Loucy (cell line): ENCODE data around the gene TLR4.

Source experiments
- H2AFZ ChIP-seq: fragments of 200-600 bp; sonication (generic); 2 replicates; pipeline ENCODE4 v1.6.0; 2016; ENCODE audit warnings: antibody characterized with exemption, mild to moderate bottlenecking, low read length, moderate library complexity
- H3F3A ChIP-seq: fragments of 200-600 bp; 2 replicates; pipeline ENCODE4 v1.6.0; 2016; ENCODE audit warnings: antibody characterized with exemption, low read depth, mild to moderate bottlenecking
- H3K27me3 ChIP-seq: fragments of 200-600 bp; sonication (generic); 2 replicates; pipeline ENCODE4 v1.6.1; 2014; ENCODE audit warnings: low read length, mild to moderate bottlenecking; ENCODE audit not compliant: insufficient read depth, poor library complexity, severe bottlenecking
- H3K36me3 ChIP-seq: fragments of 200-600 bp; sonication (generic); 2 replicates; pipeline ENCODE4 v1.6.1; 2016; ENCODE audit warnings: low read length; ENCODE audit not compliant: insufficient read depth
- H3K4me1 ChIP-seq: fragments of 200-600 bp; sonication (generic); 2 replicates; pipeline ENCODE4 v1.5.1; 2014; ENCODE audit warnings: low read length, mild to moderate bottlenecking; ENCODE audit not compliant: insufficient read depth, poor library complexity, severe bottlenecking
- H3K4me2 ChIP-seq: fragments of 200-600 bp; sonication (generic); 2 replicates; pipeline ENCODE4 v1.6.0; 2014; ENCODE audit warnings: antibody characterized with exemption, low read length, low read depth, mild to moderate bottlenecking; ENCODE audit not compliant: poor library complexity, severe bottlenecking
- H3K4me3 ChIP-seq: fragments of 200-600 bp; sonication (generic); 2 replicates; pipeline ENCODE4 v1.5.1; 2014; ENCODE audit warnings: low read length, mild to moderate bottlenecking, mixed read lengths; ENCODE audit not compliant: poor library complexity, severe bottlenecking
- H3K79me2 ChIP-seq: fragments of 200-600 bp; sonication (generic); 2 replicates; pipeline ENCODE4 v1.6.1; 2014; ENCODE audit warnings: low read length; ENCODE audit not compliant: insufficient read depth
- H3K9ac ChIP-seq: fragments of 200-600 bp; sonication (generic); 2 replicates; pipeline ENCODE4 v1.6.0; 2014; ENCODE audit warnings: mild to moderate bottlenecking, low read depth, low read length, moderate library complexity; ENCODE audit not compliant: poor library complexity, severe bottlenecking
- H3K9me2 ChIP-seq: fragments of 200-600 bp; sonication (generic); replicated peaks from 2 replicates; pipeline ENCODE4 v1.6.1; 2016; ENCODE audit warnings: low read depth, low read length, mixed read lengths
- H3K9me3 ChIP-seq: fragments of 200-600 bp; sonication (generic); 2 replicates; pipeline ENCODE4 v1.6.1; 2014; ENCODE audit warnings: mild to moderate bottlenecking, antibody characterized with exemption, low read length, low read depth; ENCODE audit not compliant: insufficient read depth
- H4K20me1 ChIP-seq: fragments of 200-600 bp; sonication (generic); 2 replicates; pipeline ENCODE4 v1.6.0; 2014; ENCODE audit warnings: antibody characterized with exemption, low read length, mild to moderate bottlenecking; ENCODE audit not compliant: insufficient read depth, poor library complexity, severe bottlenecking
- EZH2phosphoT487 ChIP-seq: fragments of 200-600 bp; IDR thresholded peaks from 2 replicates; pipeline ENCODE4 v1.6.1; 2018; ENCODE audit warnings: antibody characterized with exemption, mild to moderate bottlenecking, moderate library complexity, borderline replicate concordance
- TF ChIP-seq, protein P1 (sequence below): fragments of 200-600 bp; sonication (generic); conservative IDR thresholded peaks from 2 replicates; pipeline ENCODE4 v1.5.1; 2014; ENCODE audit warnings: mild to moderate bottlenecking, antibody characterized with exemption, low read length

TLR4 gene

DNA sequence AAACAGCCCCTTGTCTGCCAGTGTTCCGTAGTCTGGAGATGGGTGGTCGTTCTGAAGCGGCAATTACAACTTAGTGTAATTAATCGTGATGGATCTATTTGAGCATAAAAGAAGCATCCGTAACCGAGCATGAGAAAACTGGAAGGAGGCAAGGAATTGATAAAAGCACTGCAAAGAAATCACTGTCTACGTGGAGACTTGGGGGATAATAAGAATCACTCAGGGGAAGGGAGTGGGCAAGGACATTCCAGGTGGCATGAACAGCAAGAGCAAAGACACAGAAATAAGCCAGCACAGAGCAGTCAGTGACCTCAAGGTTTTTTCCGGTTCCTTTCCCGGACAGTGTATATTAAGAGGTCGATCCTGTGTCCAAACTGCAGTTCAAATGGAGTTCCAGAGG is 35.0 kb downstream of the TLR4 start:
- H2AFZ ChIP-seq = no peak overlapping the region
- H3K4me1 ChIP-seq = no peaks in the 10 kb centered on the region
- H3K36me3 ChIP-seq = no peaks in the 10 kb centered on the region
- no peaks in the 10 kb centered on the region for H4K20me1 ChIP-seq
- H3K9me3 ChIP-seq = no peaks in the 10 kb centered on the region
- no peak overlapping the region for H3K4me2 ChIP-seq
- TF ChIP-seq EZH2phosphoT487 = no peak
- TF ChIP-seq, protein P1, sequence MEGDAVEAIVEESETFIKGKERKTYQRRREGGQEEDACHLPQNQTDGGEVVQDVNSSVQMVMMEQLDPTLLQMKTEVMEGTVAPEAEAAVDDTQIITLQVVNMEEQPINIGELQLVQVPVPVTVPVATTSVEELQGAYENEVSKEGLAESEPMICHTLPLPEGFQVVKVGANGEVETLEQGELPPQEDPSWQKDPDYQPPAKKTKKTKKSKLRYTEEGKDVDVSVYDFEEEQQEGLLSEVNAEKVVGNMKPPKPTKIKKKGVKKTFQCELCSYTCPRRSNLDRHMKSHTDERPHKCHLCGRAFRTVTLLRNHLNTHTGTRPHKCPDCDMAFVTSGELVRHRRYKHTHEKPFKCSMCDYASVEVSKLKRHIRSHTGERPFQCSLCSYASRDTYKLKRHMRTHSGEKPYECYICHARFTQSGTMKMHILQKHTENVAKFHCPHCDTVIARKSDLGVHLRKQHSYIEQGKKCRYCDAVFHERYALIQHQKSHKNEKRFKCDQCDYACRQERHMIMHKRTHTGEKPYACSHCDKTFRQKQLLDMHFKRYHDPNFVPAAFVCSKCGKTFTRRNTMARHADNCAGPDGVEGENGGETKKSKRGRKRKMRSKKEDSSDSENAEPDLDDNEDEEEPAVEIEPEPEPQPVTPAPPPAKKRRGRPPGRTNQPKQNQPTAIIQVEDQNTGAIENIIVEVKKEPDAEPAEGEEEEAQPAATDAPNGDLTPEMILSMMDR = no peak
- H3K79me2 ChIP-seq = no peaks in the 10 kb centered on the region
- H3K9ac ChIP-seq = no peak overlapping the region
- H3F3A ChIP-seq = no peaks in the 10 kb centered on the region
- H3K9me2 ChIP-seq = no peaks in the 10 kb centered on the region
- no peaks in the 10 kb centered on the region for H3K27me3 ChIP-seq
- H3K4me3 ChIP-seq = no peak overlapping the region

DNA sequence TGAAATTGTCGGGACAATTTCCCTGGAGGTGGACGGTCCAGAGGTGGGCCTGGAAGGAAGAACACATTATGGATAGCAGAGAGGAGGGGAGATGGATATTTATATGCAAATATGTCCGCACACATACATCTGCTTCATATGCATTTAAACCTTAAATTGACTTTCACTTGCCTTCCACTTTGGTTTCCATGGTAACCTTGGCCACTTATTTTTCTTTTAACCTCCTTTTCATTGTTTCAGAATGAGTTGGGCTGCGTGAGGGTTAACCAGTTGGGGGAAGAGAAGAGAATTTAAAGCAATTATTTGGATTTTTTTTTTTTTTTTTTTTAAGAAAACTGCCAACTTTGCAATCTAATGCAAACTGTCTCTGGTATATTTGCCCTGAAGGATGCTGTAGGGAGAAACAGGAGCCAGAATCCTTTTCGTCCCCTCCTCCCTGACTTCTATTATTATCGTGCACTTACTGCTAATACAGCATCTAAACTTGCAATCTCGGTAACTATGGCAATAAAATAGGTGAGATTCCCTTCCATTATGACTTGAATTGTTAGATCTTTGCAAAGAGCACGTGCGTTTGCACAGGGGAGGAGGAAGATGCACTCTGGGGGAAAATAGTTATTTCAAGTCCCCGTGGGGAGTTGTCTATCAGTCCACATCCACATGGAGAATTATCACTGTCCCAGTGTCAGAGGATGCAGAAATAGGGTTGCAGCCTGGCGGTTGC is 35.6 kb downstream of the TLR4 start:
- H3K27me3 ChIP-seq = no peaks in the 10 kb centered on the region

DNA sequence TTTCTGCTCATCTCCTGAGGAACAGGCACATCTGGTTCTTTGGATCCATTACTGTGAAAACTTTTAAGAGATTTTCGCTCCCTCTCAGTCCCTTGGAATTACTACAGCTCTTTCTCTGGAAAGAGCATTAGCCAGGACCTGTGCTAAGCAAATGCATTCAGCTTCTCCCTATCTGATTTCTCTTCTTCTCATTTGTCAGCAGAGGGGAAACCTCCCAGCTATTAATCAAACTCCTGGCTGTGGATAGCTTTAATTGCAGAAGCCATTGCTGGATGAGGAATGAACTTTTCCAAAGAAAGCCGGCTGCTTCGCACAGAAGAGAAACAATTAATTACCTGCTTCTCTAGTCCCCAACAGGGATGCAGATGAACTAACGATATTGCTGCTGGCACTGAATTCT is 37.9 kb downstream of the TLR4 start:
- Histone ChIP-seq H3K4me2 (no peak overlapping the region), H3K4me1 (no peaks in the 10 kb centered on the region), H3K9me2 (no peaks in the 10 kb centered on the region), H2AFZ (no peak overlapping the region), H3K27me3 (no peaks in the 10 kb centered on the region), H3K79me2 (no peaks in the 10 kb centered on the region), H4K20me1 (no peaks in the 10 kb centered on the region), H3K9me3 (no peaks in the 10 kb centered on the region), H3K4me3 (no peak overlapping the region), H3F3A (no peaks in the 10 kb centered on the region), H3K36me3 (no peaks in the 10 kb centered on the region), H3K9ac (no peak overlapping the region)
- TF ChIP-seq, protein P1 = no peak
- no peak for TF ChIP-seq EZH2phosphoT487

More for the DNA sequence above, 35.6 kb downstream of the TLR4 start:
- no peak overlapping the region for H3K4me2 ChIP-seq
- TF ChIP-seq, protein P1 = no peak
- TF ChIP-seq EZH2phosphoT487 = no peak
- no peaks in the 10 kb centered on the region for H3F3A ChIP-seq
- no peaks in the 10 kb centered on the region for H3K79me2 ChIP-seq
- H3K36me3 ChIP-seq = no peaks in the 10 kb centered on the region
- H3K9me3 ChIP-seq = no peaks in the 10 kb centered on the region
- no peaks in the 10 kb centered on the region for H4K20me1 ChIP-seq
- no peak overlapping the region for H3K4me3 ChIP-seq
- H3K9ac ChIP-seq = no peak overlapping the region
- H2AFZ ChIP-seq = no peak overlapping the region
- no peaks in the 10 kb centered on the region for H3K9me2 ChIP-seq
- no peaks in the 10 kb centered on the region for H3K4me1 ChIP-seq
